Right lobe of liver (tissue), 6 donors: ENCODE results near the gene FMO2. TPM values are rescaled to one million over a fixed set of nuclear protein-coding genes. Genes with fewer than 3 reads are reported as not detected.
A peak's percentile ranks its signal among the peaks of the same experiment; 100 is the strongest.
"Not testable (repeated sequence)": the region's sequence is repeated elsewhere in the genome, so short reads cannot be mapped to it uniquely, and the experiment has no call there.

Source experiments
- ATAC-seq, 4 donors: fragments of 200-7000 bp; cut with Tn5 transposase; one replicate each; pipeline ENCODE4 v1.9.1; 2020; ENCODE audit warnings: mild to moderate bottlenecking in 4 of 4, moderate library complexity in 4 of 4
- DNase-seq, 3 donors: peaks; one replicate each; pipeline ENCODE4 v3.0.0-alpha.2; 2020
- H3K27ac ChIP-seq, 3 donors: fragments of 200-600 bp; one replicate each; pipeline ENCODE4 v1.8.0; 2022
- H3K27me3 ChIP-seq, 2 donors: fragments of 200-600 bp; one replicate each; pipeline ENCODE4 v1.8.0; 2022
- H3K36me3 ChIP-seq, 4 donors: fragments of 200-600 bp; sonication (generic) in 1 of 4; one replicate each; pipeline versions ENCODE4 v1.5.1 to v1.8.0; 2017 to 2022; ENCODE audit warnings: control low read depth in 1 of 4
- H3K4me1 ChIP-seq, 4 donors: fragments of 200-600 bp; sonication (generic) in 1 of 4; one replicate each; pipeline versions ENCODE4 v1.5.1 to v1.8.0; 2017 to 2022; ENCODE audit warnings: control low read depth in 1 of 4
- H3K4me3 ChIP-seq, 3 donors: fragments of 200-600 bp; one replicate each; pipeline ENCODE4 v1.8.0; 2022
- H3K9me3 ChIP-seq, 4 donors: fragments of 200-600 bp; sonication (generic) in 1 of 4; one replicate each; pipeline versions ENCODE4 v1.5.1 to v1.8.0; 2017 to 2022; ENCODE audit warnings: control low read depth in 1 of 4
- POLR2A ChIP-seq: fragments of 450-650 bp; IDR thresholded peaks from one replicate; pipeline ENCODE4 v1.6.1; 2017; ENCODE audit warnings: antibody characterized with exemption, mild to moderate bottlenecking
- WGBS: methylation state at CpG from one replicate; pipeline ENCODE4 v1.1.6; 2018; ENCODE audit warnings: low coverage, low lambda C conversion rate; ENCODE audit not compliant: insufficient coverage; ENCODE audit errors: missing lambda C conversion rate; 5-methylcytosine and 5-hydroxymethylcytosine counted together
- intact Hi-C, 2 donors: fragments of 100-400 bp; cut with DNase I; formaldehyde crosslinking; loops; one replicate each; pipeline versions ENCODE4 v1.11.2 to v1.14.1; 2022
- total RNA-seq, 6 experiments: library from RNA; depleted of rRNA in 2 of 6; stranded (reverse); fragments of >200 nt in 2 of 6; fragmentation: NEBNext Ultra II Directional in 3 of 6; extraction: Animal tissue kit (Norgen Biotek cat#: 25700) in 3 of 6; gene quantifications; one replicate each; pipeline versions ENCODE4 v1.1.0 to v1.2.4, GENCODE V29; 2016 to 2023
- TF ChIP-seq, protein P1 (sequence below), 4 donors: fragments of 200-600 bp in 3 of 4; fragments of 450-650 bp in 1 of 4; IDR thresholded peaks; one replicate each; pipeline versions ENCODE4 v1.5.1 to v1.8.0; 2016 to 2022; ENCODE audit warnings: antibody characterized with exemption in 4 of 4, mild to moderate bottlenecking in 2 of 4
- donor health status: DM: no; HTN: yes; CAD: no.
- donor health status: DM: no; HTN: no; CAD: no.
- donor health status: DM: no; HTN: no; CAD: no.
- donor health status: DM: no; HTN: yes; CAD: no.
- donor health status: DM: no; HTN: yes; CAD: no.

FMO2 gene
- total RNA-seq, 6 experiments from 2014 or later: 1.0 to 6.8 (median 3.9) TPM

DNA sequence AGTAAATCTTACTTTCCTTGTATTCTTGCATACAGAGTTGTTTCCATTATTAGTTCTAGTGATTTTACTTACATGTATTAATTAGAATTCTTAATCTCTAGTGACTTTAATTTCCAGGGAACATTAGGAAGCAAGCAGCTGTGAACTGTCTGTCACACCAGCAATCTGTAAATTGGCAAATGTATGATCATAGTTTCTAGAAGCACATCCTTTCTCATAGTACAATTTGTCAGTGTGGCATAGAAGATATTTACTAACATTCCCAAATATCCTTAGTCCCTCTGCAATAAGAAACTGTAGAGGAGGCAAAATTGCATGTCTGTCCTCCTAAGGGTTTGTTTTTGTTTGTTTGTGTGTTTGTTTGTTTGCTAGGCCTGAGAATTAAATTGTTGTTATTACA, 46.2 kb downstream of the FMO2 start:
- intact Hi-C loops: loop anchor here in 1 of 2 donors (10.0 kb wide), 1 partner anchor 267 kb away; no protein-coding TSS in a partner anchor

GRCh38 chr1:171233183-171233582, 48.1 kb downstream of the FMO2 start:
- TF ChIP-seq POLR2A: no peak
- TF ChIP-seq, protein P1, sequence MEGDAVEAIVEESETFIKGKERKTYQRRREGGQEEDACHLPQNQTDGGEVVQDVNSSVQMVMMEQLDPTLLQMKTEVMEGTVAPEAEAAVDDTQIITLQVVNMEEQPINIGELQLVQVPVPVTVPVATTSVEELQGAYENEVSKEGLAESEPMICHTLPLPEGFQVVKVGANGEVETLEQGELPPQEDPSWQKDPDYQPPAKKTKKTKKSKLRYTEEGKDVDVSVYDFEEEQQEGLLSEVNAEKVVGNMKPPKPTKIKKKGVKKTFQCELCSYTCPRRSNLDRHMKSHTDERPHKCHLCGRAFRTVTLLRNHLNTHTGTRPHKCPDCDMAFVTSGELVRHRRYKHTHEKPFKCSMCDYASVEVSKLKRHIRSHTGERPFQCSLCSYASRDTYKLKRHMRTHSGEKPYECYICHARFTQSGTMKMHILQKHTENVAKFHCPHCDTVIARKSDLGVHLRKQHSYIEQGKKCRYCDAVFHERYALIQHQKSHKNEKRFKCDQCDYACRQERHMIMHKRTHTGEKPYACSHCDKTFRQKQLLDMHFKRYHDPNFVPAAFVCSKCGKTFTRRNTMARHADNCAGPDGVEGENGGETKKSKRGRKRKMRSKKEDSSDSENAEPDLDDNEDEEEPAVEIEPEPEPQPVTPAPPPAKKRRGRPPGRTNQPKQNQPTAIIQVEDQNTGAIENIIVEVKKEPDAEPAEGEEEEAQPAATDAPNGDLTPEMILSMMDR (IDR thresholded peaks at IDR 0.05): no peak
- no peak for ATAC-seq
- intact Hi-C loops: loop anchor here in 1 of 2 donors (10.0 kb wide), 1 partner anchor 268 kb away; no protein-coding TSS in a partner anchor

More for the DNA sequence above, 46.2 kb downstream of the FMO2 start:
- TF ChIP-seq POLR2A: no peak
- TF ChIP-seq, protein P1 (IDR thresholded peaks at IDR 0.05): no peak
- ATAC-seq (no peak), DNase-seq (no peak)
- Histone ChIP-seq H3K36me3 (no peaks in the 10 kb centered on the region), H3K27ac (no peak overlapping the region), H3K4me3 (no peak overlapping the region), H3K9me3 (no peaks in the 10 kb centered on the region), H3K27me3 (no peaks in the 10 kb centered on the region), H3K4me1 (no peaks in the 10 kb centered on the region)

DNA sequence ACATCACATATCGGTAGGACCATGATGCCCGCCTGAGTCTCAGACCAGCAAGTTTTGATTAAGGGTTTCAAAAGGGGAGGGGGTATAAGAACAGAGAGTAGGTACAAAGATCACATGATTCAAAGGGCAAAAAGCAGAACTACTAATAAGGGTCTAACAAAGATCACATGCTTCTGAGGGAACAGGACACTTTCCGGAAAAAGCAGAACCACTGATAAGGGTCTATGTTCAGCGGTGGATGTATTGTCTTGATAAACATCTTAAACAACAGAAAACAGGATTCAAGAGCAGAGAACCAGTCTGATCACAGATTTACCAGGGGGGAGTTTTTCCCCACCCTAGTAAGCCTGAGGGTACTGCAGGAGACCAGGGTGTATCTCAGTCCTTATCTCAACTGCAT, 51.1 kb downstream of the FMO2 start:
- not testable (repeated sequence) for H3K9me3 ChIP-seq

More at GRCh38 chr1:171233183-171233582, 48.1 kb downstream of the FMO2 start:
- 85% methylated on average over 1 of the region's 1 CpG for WGBS
- Histone ChIP-seq H3K4me1 (no peaks in the 10 kb centered on the region), H3K9me3 (no peaks in the 10 kb centered on the region), H3K4me3 (no peak overlapping the region), H3K27me3 (no peaks in the 10 kb centered on the region), H3K36me3 (no peaks in the 10 kb centered on the region), H3K27ac (no peak overlapping the region)
- DNase-seq: no peak

DNA sequence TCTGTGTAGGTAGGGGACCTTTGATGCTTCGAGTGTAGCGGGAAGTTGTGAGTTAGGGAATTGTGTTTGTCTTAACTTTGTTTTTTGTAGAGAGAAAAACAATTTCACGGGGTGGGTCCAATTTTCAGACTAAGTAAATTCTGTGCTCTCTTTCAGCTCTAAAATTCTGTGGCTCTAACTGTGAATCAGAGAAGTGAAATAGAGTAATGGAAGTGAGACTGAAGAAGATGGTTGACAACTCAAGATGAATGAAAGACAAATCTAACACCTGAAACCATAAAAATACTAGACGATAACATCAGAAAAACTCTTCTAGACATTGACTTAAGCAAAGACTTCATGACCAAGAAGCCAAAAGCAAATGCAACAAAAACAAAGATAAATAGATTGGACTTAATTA, 58.8 kb downstream of the FMO2 start:
- TF ChIP-seq, protein P1 (IDR thresholded peaks at IDR 0.05): no peak
- intact Hi-C loops: loop anchor here in 1 of 2 donors (10.0 kb wide), 1 partner anchor 51 kb away; no protein-coding TSS in a partner anchor
- WGBS: 82% methylated on average over 4 of the region's 4 CpGs

More for the DNA sequence above, 51.1 kb downstream of the FMO2 start:
- not testable (repeated sequence) for ATAC-seq, H3K27ac ChIP-seq, DNase-seq, H3K27me3 ChIP-seq, H3K4me1 ChIP-seq, H3K36me3 ChIP-seq, H3K4me3 ChIP-seq
- WGBS: 83% methylated on average over 4 of the region's 4 CpGs
- intact Hi-C loops: loop anchor here in 1 of 2 donors (10.0 kb wide), 1 partner anchor 271 kb away; no protein-coding TSS in a partner anchor

DNA sequence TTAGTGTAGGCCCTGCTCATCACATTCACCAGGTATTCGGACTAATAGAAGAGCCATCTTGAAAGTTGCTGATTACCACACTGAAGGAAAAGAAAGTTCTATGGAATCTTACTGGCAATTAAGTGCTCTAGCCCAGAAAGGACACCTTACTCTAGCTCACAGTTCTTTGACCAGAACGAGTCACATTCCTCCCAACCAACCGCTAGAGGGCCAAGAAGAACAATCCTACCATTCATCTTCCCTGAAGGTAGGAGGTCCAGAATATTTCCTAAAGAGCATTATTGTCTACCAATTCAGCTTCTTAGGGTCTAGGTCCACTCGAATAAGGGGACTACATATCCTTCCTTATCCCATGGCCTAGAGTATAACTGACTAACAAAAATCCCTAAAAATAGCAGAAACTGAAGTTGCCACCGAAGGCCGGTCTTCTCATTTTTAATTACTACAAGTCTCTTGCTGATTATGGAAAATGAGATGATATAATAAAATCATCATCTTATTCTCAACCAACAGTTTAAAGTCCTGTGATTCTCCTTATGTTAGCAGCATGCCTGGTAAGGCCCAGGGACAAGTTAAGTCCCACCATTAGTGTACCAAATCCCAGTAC, 60.5 kb downstream of the FMO2 start:
- DNase-seq: peak in 1 of 3 donors; percentile 57
- TF ChIP-seq, protein P1 (IDR thresholded peaks at IDR 0.05): peak; percentile 71 to 75 (median 72)
- no peak for TF ChIP-seq POLR2A
- WGBS: 36% methylated on average over 6 of the region's 6 CpGs

More for the DNA sequence above, 58.8 kb downstream of the FMO2 start:
- peaks cover 0 to 4% (median 0%) of the 10 kb centered on the region in 4 donors for H3K4me1 ChIP-seq
- no peak overlapping the region for H3K4me3 ChIP-seq
- H3K36me3 ChIP-seq: no peaks in the 10 kb centered on the region
- H3K9me3 ChIP-seq: no peaks in the 10 kb centered on the region
- no peak overlapping the region for H3K27ac ChIP-seq
- no peaks in the 10 kb centered on the region for H3K27me3 ChIP-seq
- no peak for ATAC-seq
- DNase-seq: no peak

More for the DNA sequence above, 60.5 kb downstream of the FMO2 start:
- intact Hi-C loops: loop anchor here in 1 of 2 donors (10.0 kb wide), 1 partner anchor 49 kb away; no protein-coding TSS in a partner anchor
- Histone ChIP-seq H3K36me3 (no peaks in the 10 kb centered on the region), H3K4me3 (no peak overlapping the region), H3K9me3 (no peaks in the 10 kb centered on the region), H3K27me3 (no peaks in the 10 kb centered on the region), H3K27ac (no peak overlapping the region), H3K4me1 (peaks cover 0 to 4% (median 0%) of the 10 kb centered on the region in 4 donors)
- ATAC-seq: peak; percentile 90 to 93 (median 93)
